ENCODE results near the gene MMP25. TPM values are rescaled to one million over a fixed set of nuclear protein-coding genes. Genes with fewer than 3 reads are reported as not detected.

Gene MMP25
- total RNA-seq, 1 experiment from 2014 or later: 0.80 TPM

DNA sequence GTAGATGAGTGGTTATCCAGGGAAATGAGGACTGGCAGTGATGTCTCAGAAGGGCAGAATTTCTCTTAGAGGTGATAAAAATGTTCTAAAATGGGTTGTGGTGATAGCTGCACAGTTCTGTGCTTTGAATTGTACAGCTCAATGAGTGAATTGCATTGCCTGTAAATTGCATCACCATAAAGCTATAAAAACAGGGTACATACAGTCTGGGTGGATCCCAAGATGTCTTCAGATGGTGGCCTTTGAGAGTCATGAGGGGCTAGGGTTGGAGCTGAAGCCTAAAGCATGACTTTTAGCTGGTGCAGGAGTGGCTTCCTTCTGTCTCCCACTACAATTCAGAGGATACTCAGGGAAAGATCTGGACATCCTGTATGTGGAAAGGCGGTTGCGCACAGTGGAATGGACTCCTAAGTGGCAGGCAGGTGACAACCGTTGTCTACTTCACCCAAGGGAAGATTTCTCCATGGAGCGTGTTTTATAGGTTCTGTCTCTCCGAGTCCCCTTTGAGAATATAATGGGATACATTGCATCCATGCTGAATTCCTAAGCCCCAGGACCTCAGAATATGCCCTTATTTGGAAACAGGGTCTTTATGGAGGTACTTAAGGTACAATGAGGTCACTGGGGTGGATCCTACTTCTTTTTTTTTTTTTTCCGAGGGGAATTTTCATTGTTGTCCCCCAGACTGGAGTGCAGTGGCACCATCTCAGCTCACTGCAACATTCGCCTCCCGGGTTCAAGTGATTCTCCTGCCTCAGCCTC is 17.4 kb downstream of the MMP25 start:
- POLR2A ChIA-PET (ENCODE audit: low non-redundant PET): interaction anchor here (0.6 kb wide), 1 partner anchor 67 kb away, joined by 4 read pairs; no protein-coding TSS in a partner anchor
- Histone ChIP-seq H3K4me3 (ENCODE audit: low read depth, low read length, poor library complexity, severe bottlenecking) (no peak overlapping the region), H3K36me3 (ENCODE audit: insufficient read depth, low read length, poor library complexity, severe bottlenecking) (no peaks in the 10 kb centered on the region), H3K27ac (ENCODE audit: low read depth, low read length, poor library complexity, severe bottlenecking) (no peak overlapping the region), H3K27me3 (replicated peaks; ENCODE audit: insufficient read depth, low read depth, low read length, poor library complexity) (no peaks in the 10 kb centered on the region), H3K4me1 (ENCODE audit: insufficient read depth, low read length, poor library complexity, severe bottlenecking) (no peaks in the 10 kb centered on the region), H3K9me3 (ENCODE audit: low read depth, low read length, poor library complexity, severe bottlenecking) (no peaks in the 10 kb centered on the region)
- no peak for DNase-seq (ENCODE audit: low spot score)
- no TSS peak for BruUV-seq (replicated peaks)
- TF ChIP-seq, protein P1, sequence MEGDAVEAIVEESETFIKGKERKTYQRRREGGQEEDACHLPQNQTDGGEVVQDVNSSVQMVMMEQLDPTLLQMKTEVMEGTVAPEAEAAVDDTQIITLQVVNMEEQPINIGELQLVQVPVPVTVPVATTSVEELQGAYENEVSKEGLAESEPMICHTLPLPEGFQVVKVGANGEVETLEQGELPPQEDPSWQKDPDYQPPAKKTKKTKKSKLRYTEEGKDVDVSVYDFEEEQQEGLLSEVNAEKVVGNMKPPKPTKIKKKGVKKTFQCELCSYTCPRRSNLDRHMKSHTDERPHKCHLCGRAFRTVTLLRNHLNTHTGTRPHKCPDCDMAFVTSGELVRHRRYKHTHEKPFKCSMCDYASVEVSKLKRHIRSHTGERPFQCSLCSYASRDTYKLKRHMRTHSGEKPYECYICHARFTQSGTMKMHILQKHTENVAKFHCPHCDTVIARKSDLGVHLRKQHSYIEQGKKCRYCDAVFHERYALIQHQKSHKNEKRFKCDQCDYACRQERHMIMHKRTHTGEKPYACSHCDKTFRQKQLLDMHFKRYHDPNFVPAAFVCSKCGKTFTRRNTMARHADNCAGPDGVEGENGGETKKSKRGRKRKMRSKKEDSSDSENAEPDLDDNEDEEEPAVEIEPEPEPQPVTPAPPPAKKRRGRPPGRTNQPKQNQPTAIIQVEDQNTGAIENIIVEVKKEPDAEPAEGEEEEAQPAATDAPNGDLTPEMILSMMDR (conservative IDR thresholded peaks at IDR 0.05; ENCODE audit: low read depth, low read length): no peak
- no peak for TF ChIP-seq EZH2 (IDR thresholded peaks at IDR 0.05; ENCODE audit: borderline replicate concordance, low read depth, low read length, poor library complexity, severe bottlenecking)
- CTCF ChIA-PET: no interaction called here
- intact Hi-C loops (cut with micrococcal nuclease; ENCODE audit: unreplicated experiment): loop anchor here (5.0 kb wide), 1 partner anchor 63 kb away; no protein-coding TSS in a partner anchor

DNA sequence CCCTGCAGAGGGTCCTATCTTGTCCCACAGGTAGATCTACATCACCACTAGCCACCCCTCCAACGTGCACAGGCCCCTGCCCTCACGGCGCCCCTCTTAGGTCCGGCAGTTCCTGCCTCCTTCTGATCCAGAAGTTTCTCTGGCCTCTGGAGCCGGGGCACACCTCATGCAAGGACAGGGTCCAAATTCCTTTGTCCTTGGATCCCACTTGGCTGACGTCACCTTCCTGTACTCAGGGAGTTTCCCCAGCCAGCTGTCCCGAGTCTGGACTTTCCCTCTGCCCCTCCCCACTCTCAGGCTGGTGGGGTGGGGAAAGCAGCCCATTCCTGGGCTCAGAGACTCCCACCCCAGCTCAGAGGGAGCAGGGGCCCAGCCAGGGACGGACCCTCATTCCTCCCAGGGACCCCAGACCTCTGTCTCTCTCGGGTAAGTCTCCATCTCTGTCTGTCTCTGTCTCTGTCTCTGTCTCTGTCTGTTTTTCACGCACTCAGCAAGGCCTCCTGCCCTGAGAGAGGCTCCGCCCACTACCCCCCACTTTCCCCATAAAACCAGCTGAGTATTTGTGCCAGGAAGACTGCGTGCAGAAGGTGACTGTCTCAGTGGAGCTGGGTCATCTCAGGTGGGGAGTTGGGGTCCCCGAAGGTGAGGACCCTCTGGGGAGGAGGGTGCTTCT is 18.8 kb downstream of the MMP25 start, which contains the start of gene IL32:
TSS of gene IL32 (plus strand) at position 572 of the 673 bp plus-strand sequence. CDS start 172 bp downstream, outside the sequence.
- CTCF ChIA-PET: no interaction called here
- intact Hi-C loops (cut with micrococcal nuclease; ENCODE audit: unreplicated experiment): no loop called here
- Histone ChIP-seq H3K27me3 (replicated peaks; ENCODE audit: insufficient read depth, low read depth, low read length, poor library complexity) (no peaks in the 10 kb centered on the region), H3K9me3 (ENCODE audit: low read depth, low read length, poor library complexity, severe bottlenecking) (no peaks in the 10 kb centered on the region), H3K4me1 (ENCODE audit: insufficient read depth, low read length, poor library complexity, severe bottlenecking) (no peaks in the 10 kb centered on the region), H3K4me3 (ENCODE audit: low read depth, low read length, poor library complexity, severe bottlenecking) (no peak within 1 kb of the TSS), H3K27ac (ENCODE audit: low read depth, low read length, poor library complexity, severe bottlenecking) (no peak within 1 kb of the TSS), H3K36me3 (ENCODE audit: insufficient read depth, low read length, poor library complexity, severe bottlenecking) (no peaks in the 10 kb centered on the region)
- TF ChIP-seq, protein P1 (conservative IDR thresholded peaks at IDR 0.05; ENCODE audit: low read depth, low read length): no peak
- TF ChIP-seq EZH2 (IDR thresholded peaks at IDR 0.05; ENCODE audit: borderline replicate concordance, low read depth, low read length, poor library complexity, severe bottlenecking): no peak
- no peak for DNase-seq (ENCODE audit: low spot score)
- BruUV-seq (replicated peaks): no TSS peak
- POLR2A ChIA-PET (ENCODE audit: low non-redundant PET): no interaction called here

DNA sequence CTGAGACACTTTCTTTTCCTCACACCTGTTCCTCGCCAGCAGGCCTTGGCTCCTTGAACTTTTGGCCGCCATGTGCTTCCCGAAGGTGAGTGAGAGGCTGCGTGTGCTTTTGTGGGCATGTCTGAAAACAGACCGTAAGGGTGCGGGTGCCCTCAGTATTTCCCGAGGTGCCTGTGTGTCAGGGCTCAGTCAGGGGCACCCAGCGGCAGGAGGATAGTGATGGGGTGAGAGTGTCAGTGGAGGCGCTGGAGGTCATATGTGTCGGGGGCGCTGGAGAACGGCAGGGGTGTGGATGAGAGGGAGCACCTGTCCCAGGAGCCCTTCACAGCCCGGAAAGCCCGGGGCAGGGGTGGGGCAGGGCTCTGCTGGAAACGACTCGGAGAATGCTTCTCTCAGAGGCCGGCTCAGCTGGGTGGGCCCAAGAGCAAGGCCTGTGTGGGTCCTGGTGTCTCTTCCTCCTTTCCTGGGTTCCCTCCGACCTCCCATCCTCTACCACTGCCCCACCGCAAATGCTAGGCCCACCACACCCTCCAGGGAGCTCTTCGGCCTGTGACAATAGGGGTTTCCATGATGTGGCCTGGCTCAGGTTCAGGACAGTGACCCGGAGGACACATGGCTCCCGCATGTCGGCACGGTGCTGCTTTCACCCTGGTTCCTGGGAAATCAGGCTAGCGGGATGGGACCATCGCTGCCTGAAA is 19.5 kb downstream of the MMP25 start:
- intact Hi-C loops (cut with micrococcal nuclease; ENCODE audit: unreplicated experiment): no loop called here
- ChIA-PET POLR2A (ENCODE audit: low non-redundant PET) (no interaction called here), CTCF (interaction anchor here (0.6 kb wide), 1 partner anchor 958 kb away, joined by 3 read pairs; no protein-coding TSS in a partner anchor)
- Histone ChIP-seq H3K36me3 (ENCODE audit: insufficient read depth, low read length, poor library complexity, severe bottlenecking) (no peaks in the 10 kb centered on the region), H3K9me3 (ENCODE audit: low read depth, low read length, poor library complexity, severe bottlenecking) (no peaks in the 10 kb centered on the region), H3K4me3 (ENCODE audit: low read depth, low read length, poor library complexity, severe bottlenecking) (no peak overlapping the region), H3K27me3 (replicated peaks; ENCODE audit: insufficient read depth, low read depth, low read length, poor library complexity) (no peaks in the 10 kb centered on the region), H3K27ac (ENCODE audit: low read depth, low read length, poor library complexity, severe bottlenecking) (no peak overlapping the region), H3K4me1 (ENCODE audit: insufficient read depth, low read length, poor library complexity, severe bottlenecking) (no peaks in the 10 kb centered on the region)
- DNase-seq (ENCODE audit: low spot score): no peak
- no TSS peak for BruUV-seq (replicated peaks)
- no peak for TF ChIP-seq EZH2 (IDR thresholded peaks at IDR 0.05; ENCODE audit: borderline replicate concordance, low read depth, low read length, poor library complexity, severe bottlenecking)

Data from A673 (cell line).